HAP-1 (cell line): ENCODE measurements around the gene ENC1.

Source experiments
- DNase-seq, 2 experiments: peaks; one replicate each; pipeline ENCODE4 v3.0.0-alpha.2; 2016 to 2020; ENCODE audit warnings: low spot score in 2 of 2
- H3K27me3 ChIP-seq: fragments of 250-450 bp; sonication (Bioruptor Pico); 2 replicates; pipeline ENCODE4 v1.5.1; 2020; ENCODE audit warnings: low read depth, mild to moderate bottlenecking, moderate library complexity
- H3K36me3 ChIP-seq: fragments of 250-450 bp; sonication (Bioruptor Pico); replicated peaks from 2 replicates; pipeline ENCODE4 v1.5.1; 2020; ENCODE audit warnings: mild to moderate bottlenecking
- H3K4me1 ChIP-seq: fragments of 250-450 bp; sonication (Bioruptor Pico); 2 replicates; pipeline ENCODE4 v1.5.1; 2020; ENCODE audit warnings: mild to moderate bottlenecking
- H3K4me3 ChIP-seq: fragments of 250-450 bp; sonication (Bioruptor Pico); 2 replicates; pipeline ENCODE4 v1.5.1; 2020; ENCODE audit warnings: mild to moderate bottlenecking, moderate library complexity
- H3K9me3 ChIP-seq: fragments of 250-450 bp; sonication (Bioruptor Pico); 2 replicates; pipeline ENCODE4 v1.5.1; 2020; ENCODE audit warnings: mild to moderate bottlenecking, moderate library complexity
- in situ Hi-C: fragments of 300-500 bp; cut with MboI; formaldehyde crosslinking; loops from 3 replicates; pipeline ENCODE4 v1.14.3; 2020; ENCODE audit warnings: low sequenced_read_pairs, inconsistent platforms, mixed read lengths

The ENC1 gene

GRCh38 chr5:74634611-74635286 is 5.8 kb downstream of the ENC1 start:
- H3K27me3 ChIP-seq: no peaks in the 10 kb centered on the region
- H3K36me3 ChIP-seq: no peaks in the 10 kb centered on the region
- H3K9me3 ChIP-seq: peaks cover 3% of the 10 kb centered on the region; the same call in 1 of the 2 replicates
- no peak for DNase-seq
- in situ Hi-C loops: loop anchor here (25.0 kb wide), 1 partner anchor 597 kb away; no protein-coding TSS in a partner anchor
- H3K4me1 ChIP-seq: peaks cover 26% of the 10 kb centered on the region
- no peak overlapping the region for H3K4me3 ChIP-seq

GRCh38 chr5:74633695-74634094 is 6.8 kb downstream of the ENC1 start:
- in situ Hi-C loops: loop anchor here (25.0 kb wide), 1 partner anchor 596 kb away; no protein-coding TSS in a partner anchor
- Histone ChIP-seq H3K4me3 (no peak overlapping the region), H3K4me1 (peaks cover 28% of the 10 kb centered on the region)

GRCh38 chr5:74632947-74633356 is 7.6 kb downstream of the ENC1 start:
- in situ Hi-C loops: loop anchor here (25.0 kb wide), 1 partner anchor 596 kb away; no protein-coding TSS in a partner anchor

More at GRCh38 chr5:74633695-74634094, 6.8 kb downstream of the ENC1 start:
- DNase-seq: no peak
- peaks cover 3% of the 10 kb centered on the region; the same call in 1 of the 2 replicates for H3K9me3 ChIP-seq
- no peaks in the 10 kb centered on the region for H3K36me3 ChIP-seq
- no peaks in the 10 kb centered on the region for H3K27me3 ChIP-seq

GRCh38 chr5:74631081-74631953 is 9.2 kb downstream of the ENC1 start:
- H3K36me3 ChIP-seq: no peaks in the 10 kb centered on the region
- H3K27me3 ChIP-seq: no peaks in the 10 kb centered on the region
- no peak for DNase-seq
- no peak overlapping the region for H3K4me3 ChIP-seq
- H3K9me3 ChIP-seq: peaks cover 3% of the 10 kb centered on the region; the same call in 1 of the 2 replicates
- H3K4me1 ChIP-seq: peaks cover 28% of the 10 kb centered on the region
- in situ Hi-C loops: loop anchor here (25.0 kb wide), 1 partner anchor 594 kb away; no protein-coding TSS in a partner anchor

More at GRCh38 chr5:74632947-74633356, 7.6 kb downstream of the ENC1 start:
- Histone ChIP-seq H3K27me3 (no peaks in the 10 kb centered on the region), H3K4me1 (peaks cover 28% of the 10 kb centered on the region), H3K9me3 (peaks cover 3% of the 10 kb centered on the region; the same call in 1 of the 2 replicates), H3K36me3 (no peaks in the 10 kb centered on the region), H3K4me3 (no peak overlapping the region)
- peak in 1 of 2 experiments; percentile 17 for DNase-seq

- Histone ChIP-seq H3K27me3 (no peaks in the 10 kb centered on the region), H3K4me1 (peaks cover 28% of the 10 kb centered on the region), H3K4me3 (no peak overlapping the region), H3K9me3 (peaks cover 3% of the 10 kb centered on the region; the same call in 1 of the 2 replicates), H3K36me3 (no peaks in the 10 kb centered on the region)
- in situ Hi-C loops: loop anchor here (25.0 kb wide), 1 partner anchor 593 kb away; no protein-coding TSS in a partner anchor
- DNase-seq: peak; percentile 28 to 55
These were observed 10.0 kb downstream of the ENC1 start for GRCh38 chr5:74630453-74631066.

- Histone ChIP-seq H3K36me3 (no peaks in the 10 kb centered on the region), H3K27me3 (no peaks in the 10 kb centered on the region), H3K4me3 (no peak overlapping the region), H3K4me1 (peaks cover 28% of the 10 kb centered on the region), H3K9me3 (peaks cover 3% of the 10 kb centered on the region; the same call in 1 of the 2 replicates)
- in situ Hi-C loops: loop anchor here (25.0 kb wide), 1 partner anchor 592 kb away; no protein-coding TSS in a partner anchor
- no peak for DNase-seq
These were observed 11.2 kb downstream of the ENC1 start for GRCh38 chr5:74629326-74629725.

- H3K9me3 ChIP-seq: peaks cover 3% of the 10 kb centered on the region; the same call in 1 of the 2 replicates
- 0 out of 2 replicates have a peak, but pooled peaks cover 2% of the 10 kb centered on the region for H3K27me3 ChIP-seq
- no peaks in the 10 kb centered on the region for H3K36me3 ChIP-seq
- no peak for DNase-seq
- H3K4me3 ChIP-seq: no peak overlapping the region
- in situ Hi-C loops: loop anchor here (25.0 kb wide), 1 partner anchor 591 kb away; no protein-coding TSS in a partner anchor
- H3K4me1 ChIP-seq: peaks cover 24% of the 10 kb centered on the region
These were observed 12.2 kb downstream of the ENC1 start for GRCh38 chr5:74628359-74628758.

GRCh38 chr5:74627646-74628279 is 12.8 kb downstream of the ENC1 start:
- Histone ChIP-seq H3K27me3 (0 out of 2 replicates have a peak, but pooled peaks cover 3% of the 10 kb centered on the region), H3K36me3 (no peaks in the 10 kb centered on the region), H3K9me3 (peaks cover 3% of the 10 kb centered on the region; the same call in 1 of the 2 replicates), H3K4me1 (peaks cover 27% of the 10 kb centered on the region), H3K4me3 (no peak overlapping the region)
- no peak for DNase-seq
- in situ Hi-C loops: loop anchor here (25.0 kb wide), 1 partner anchor 590 kb away; no protein-coding TSS in a partner anchor

GRCh38 chr5:74626386-74627222 is 13.9 kb downstream of the ENC1 start:
- no peak overlapping the region for H3K4me3 ChIP-seq
- no peak for DNase-seq
- H3K27me3 ChIP-seq: 0 out of 2 replicates have a peak, but pooled peaks cover 3% of the 10 kb centered on the region
- H3K36me3 ChIP-seq: no peaks in the 10 kb centered on the region
- peaks cover 28% of the 10 kb centered on the region for H3K4me1 ChIP-seq
- in situ Hi-C loops: loop anchor here (25.0 kb wide), 1 partner anchor 589 kb away; no protein-coding TSS in a partner anchor
- H3K9me3 ChIP-seq: peaks cover 3% of the 10 kb centered on the region; the same call in 1 of the 2 replicates

GRCh38 chr5:74625742-74626241 is 14.7 kb downstream of the ENC1 start:
- DNase-seq: no peak
- in situ Hi-C loops: loop anchor here (25.0 kb wide), 1 partner anchor 588 kb away; no protein-coding TSS in a partner anchor
- Histone ChIP-seq H3K36me3 (no peaks in the 10 kb centered on the region), H3K27me3 (peaks cover 7% of the 10 kb centered on the region; the same call in 1 of the 2 replicates), H3K9me3 (peaks cover 3% of the 10 kb centered on the region; the same call in 1 of the 2 replicates), H3K4me1 (peaks cover 22% of the 10 kb centered on the region), H3K4me3 (no peak overlapping the region)

GRCh38 chr5:74624931-74625505 is 15.5 kb downstream of the ENC1 start:
- Histone ChIP-seq H3K36me3 (no peaks in the 10 kb centered on the region), H3K27me3 (peaks cover 11% of the 10 kb centered on the region; the same call in 1 of the 2 replicates), H3K4me3 (no peak overlapping the region), H3K4me1 (peaks cover 14% of the 10 kb centered on the region), H3K9me3 (no peaks in the 10 kb centered on the region)
- no peak for DNase-seq
- in situ Hi-C loops: loop anchor here (25.0 kb wide), 1 partner anchor 588 kb away; no protein-coding TSS in a partner anchor
